Astrocyte (in vitro differentiated cells and primary cell): ENCODE data around the gene SCYL1. TPM values are rescaled to one million over a fixed set of nuclear protein-coding genes. Genes with fewer than 3 reads are reported as not detected.

ENCODE experiments used
- DNase-seq: peaks from one replicate; pipeline ENCODE4 v3.0.0-alpha.2; 2010; ENCODE audit warnings: low read depth
- FAIRE-seq: peaks from 2 replicates; lab custom pipeline; 2011; peaks lifted over from hg19 to GRCh38; lab: Jason Lieb, UNC
- H2AFZ ChIP-seq: 2 replicates; pipeline ENCODE4 v1.6.0; 2012; ENCODE audit warnings: low read depth, low read length, inconsistent platforms
- H3K27ac ChIP-seq: 2 replicates; pipeline ENCODE4 v1.5.1; 2011; ENCODE audit warnings: low read depth, low read length, inconsistent platforms
- H3K27me3 ChIP-seq: 2 replicates; pipeline ENCODE4 v1.6.0; 2011; ENCODE audit warnings: low read length, inconsistent platforms; ENCODE audit not compliant: insufficient read depth
- H3K36me3 ChIP-seq: 2 replicates; pipeline ENCODE4 v1.5.1; 2011; ENCODE audit warnings: low read length, inconsistent platforms; ENCODE audit not compliant: insufficient read depth
- H3K4me1 ChIP-seq: 2 replicates; pipeline ENCODE4 v1.5.1; 2011; ENCODE audit warnings: low read length, inconsistent platforms; ENCODE audit not compliant: insufficient read depth
- H3K4me2 ChIP-seq: 2 replicates; pipeline ENCODE4 v1.6.0; 2012; ENCODE audit warnings: low read length, inconsistent platforms
- H3K4me3 ChIP-seq: 2 replicates; pipeline ENCODE4 v1.5.1; 2011; ENCODE audit warnings: low read depth, mild to moderate bottlenecking, low read length, inconsistent platforms; ENCODE audit not compliant: insufficient read depth
- H3K79me2 ChIP-seq: 2 replicates; pipeline ENCODE4 v1.6.0; 2012; ENCODE audit warnings: mild to moderate bottlenecking, low read length, inconsistent platforms; ENCODE audit not compliant: insufficient read depth
- H3K9ac ChIP-seq: 2 replicates; pipeline ENCODE4 v1.6.0; 2012; ENCODE audit warnings: mild to moderate bottlenecking, low read length, inconsistent platforms
- H3K9me3 ChIP-seq: 2 replicates; pipeline ENCODE4 v1.5.1; 2012; ENCODE audit warnings: low read depth, mild to moderate bottlenecking, low read length, inconsistent platforms; ENCODE audit not compliant: insufficient read depth
- H4K20me1 ChIP-seq: 2 replicates; pipeline ENCODE4 v1.6.0; 2012; ENCODE audit warnings: low read length, inconsistent platforms; ENCODE audit not compliant: insufficient read depth
- H3K27ac Mint-ChIP-seq: one replicate; pipeline ENCODE4 v1.8.0; 2021; ENCODE audit warnings: mild to moderate bottlenecking, mixed read lengths; ENCODE audit not compliant: unreplicated experiment
- H3K27me3 Mint-ChIP-seq: one replicate; pipeline ENCODE4 v1.8.0; 2021; ENCODE audit warnings: low read depth, mixed read lengths; ENCODE audit not compliant: unreplicated experiment
- H3K36me3 Mint-ChIP-seq: one replicate; pipeline ENCODE4 v1.8.0; 2021; ENCODE audit warnings: low read depth, mixed read lengths; ENCODE audit not compliant: unreplicated experiment
- H3K4me1 Mint-ChIP-seq: one replicate; pipeline ENCODE4 v1.8.0; 2021; ENCODE audit warnings: low read depth, mixed read lengths; ENCODE audit not compliant: unreplicated experiment
- H3K4me3 Mint-ChIP-seq: one replicate; pipeline ENCODE4 v1.8.0; 2021; ENCODE audit warnings: mild to moderate bottlenecking, moderate library complexity, mixed read lengths; ENCODE audit not compliant: unreplicated experiment
- H3K9me3 Mint-ChIP-seq: one replicate; pipeline ENCODE4 v1.8.0; 2021; ENCODE audit warnings: mild to moderate bottlenecking, mixed read lengths; ENCODE audit not compliant: unreplicated experiment
- CTCF ChIP-seq: IDR thresholded peaks from 2 replicates; pipeline ENCODE4 v1.5.1; 2011; ENCODE audit warnings: low read depth, mild to moderate bottlenecking, inconsistent platforms, low read length, moderate library complexity; ENCODE audit not compliant: insufficient read depth
- EZH2 ChIP-seq: IDR thresholded peaks from 2 replicates; pipeline ENCODE4 v1.6.1; 2012; ENCODE audit warnings: mild to moderate bottlenecking, low read length, inconsistent platforms; ENCODE audit not compliant: insufficient read depth
- total RNA-seq: library from RNA; stranded (reverse); gene quantifications from 2 replicates; pipeline ENCODE4 v1.2.1, GENCODE V29; 2021

SCYL1 gene
- total RNA-seq, 1 donor from 2014 or later: 106 TPM

DNA sequence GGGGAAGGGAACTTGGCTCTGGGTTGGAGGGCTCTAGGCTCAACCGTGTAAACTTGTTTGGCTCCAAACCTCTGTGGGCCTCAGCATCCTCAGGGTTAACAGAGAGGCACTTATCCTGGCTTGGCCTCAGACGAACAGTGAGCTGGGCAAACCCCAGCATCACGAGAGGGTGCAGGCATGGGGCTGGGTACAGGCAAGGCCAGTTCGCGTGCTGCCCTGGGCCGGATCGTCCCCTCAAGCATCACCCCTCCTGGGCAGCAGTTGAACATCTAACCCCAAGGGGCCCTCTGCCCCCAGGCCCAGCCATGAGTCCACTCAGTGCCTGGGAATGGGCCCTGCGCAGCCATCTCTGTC is 52.9 kb downstream of the SCYL1 start:
- peaks cover 24% of the 10 kb centered on the region for H3K27me3 Mint-ChIP-seq
- no peaks in the 10 kb centered on the region for H3K9me3 Mint-ChIP-seq
- peak overlapping the region; percentile 55 for H3K9ac ChIP-seq
- H3K79me2 ChIP-seq: peaks cover 12% of the 10 kb centered on the region
- no peaks in the 10 kb centered on the region for H3K9me3 ChIP-seq
- H2AFZ ChIP-seq: no peak overlapping the region
- H3K4me2 ChIP-seq: peak overlapping the region; percentile 98
- DNase-seq: no peak
- peaks cover 46% of the 10 kb centered on the region for H4K20me1 ChIP-seq
- H3K27me3 ChIP-seq: no peaks in the 10 kb centered on the region
- peak overlapping the region; percentile 40 for H3K4me3 Mint-ChIP-seq
- peaks cover 44% of the 10 kb centered on the region for H3K4me1 ChIP-seq
- TF ChIP-seq EZH2: no peak
- TF ChIP-seq CTCF: no peak
- no peak overlapping the region for H3K27ac Mint-ChIP-seq
- peak overlapping the region; percentile 49 for H3K4me3 ChIP-seq
- H3K36me3 ChIP-seq: no peaks in the 10 kb centered on the region
- H3K36me3 Mint-ChIP-seq: peaks cover 14% of the 10 kb centered on the region
- H3K4me1 Mint-ChIP-seq: peaks cover 22% of the 10 kb centered on the region
- no peak overlapping the region for H3K27ac ChIP-seq
- no peak for FAIRE-seq

DNA sequence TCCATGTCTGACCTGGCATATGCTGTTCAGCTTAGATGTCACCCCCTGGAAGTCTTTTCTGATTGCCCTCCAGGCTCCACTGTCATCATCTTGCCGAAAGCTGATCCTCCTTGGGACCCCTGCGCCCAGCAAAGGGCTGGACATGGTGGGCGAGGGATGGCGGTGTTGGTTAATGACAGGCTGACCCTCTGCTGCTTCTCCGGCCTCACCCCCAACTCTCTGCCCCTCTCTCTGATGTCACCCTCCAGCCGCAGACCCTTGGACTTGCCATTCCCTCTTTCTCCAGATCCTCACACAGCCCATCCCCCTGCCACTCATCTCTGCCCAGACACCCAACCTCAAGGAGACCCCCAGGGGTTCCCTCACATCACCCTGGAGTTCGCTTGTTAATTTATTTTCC is 53.3 kb downstream of the SCYL1 start:
- H3K4me1 Mint-ChIP-seq: peaks cover 20% of the 10 kb centered on the region
- H3K4me2 ChIP-seq: peak overlapping the region; percentile 98
- H3K4me3 Mint-ChIP-seq: peak overlapping the region; percentile 65
- FAIRE-seq (no peak), DNase-seq (no peak)
- TF ChIP-seq CTCF (no peak), EZH2 (no peak)
- no peak overlapping the region for H3K9ac ChIP-seq
- H3K27ac Mint-ChIP-seq: peak overlapping the region; percentile 63
- peaks cover 41% of the 10 kb centered on the region for H3K4me1 ChIP-seq
- no peak overlapping the region for H3K4me3 ChIP-seq
- H4K20me1 ChIP-seq: peaks cover 46% of the 10 kb centered on the region
- H3K9me3 Mint-ChIP-seq: no peaks in the 10 kb centered on the region
- H2AFZ ChIP-seq: no peak overlapping the region
- no peaks in the 10 kb centered on the region for H3K9me3 ChIP-seq
- H3K27me3 ChIP-seq: no peaks in the 10 kb centered on the region
- no peak overlapping the region for H3K27ac ChIP-seq
- H3K27me3 Mint-ChIP-seq: peaks cover 28% of the 10 kb centered on the region
- H3K36me3 ChIP-seq: no peaks in the 10 kb centered on the region
- peaks cover 14% of the 10 kb centered on the region for H3K36me3 Mint-ChIP-seq
- peaks cover 8% of the 10 kb centered on the region for H3K79me2 ChIP-seq

DNA sequence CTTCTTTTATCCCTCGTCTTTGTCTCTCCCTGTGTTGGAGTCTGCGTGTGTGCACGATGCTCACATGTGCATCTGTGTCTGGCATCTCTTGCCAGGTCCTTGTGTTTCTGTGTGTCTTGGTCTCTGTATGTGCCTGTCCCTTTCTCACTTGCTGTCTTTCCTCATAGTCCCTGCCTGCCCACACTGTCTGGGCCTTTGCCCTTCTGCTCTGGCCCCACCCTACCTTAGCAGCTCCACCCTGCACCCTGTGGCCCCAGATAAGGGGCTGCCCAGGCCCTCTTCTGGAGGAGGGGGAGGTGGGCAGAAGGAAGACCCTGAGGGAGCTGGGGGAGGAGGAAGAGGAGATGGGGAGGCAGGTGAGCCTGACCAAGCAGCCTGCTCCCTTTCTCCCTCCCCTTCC is 53.8 kb downstream of the SCYL1 start:
- H3K27me3 ChIP-seq: no peaks in the 10 kb centered on the region
- H2AFZ ChIP-seq: no peak overlapping the region
- H3K9me3 ChIP-seq: no peaks in the 10 kb centered on the region
- no peaks in the 10 kb centered on the region for H3K36me3 ChIP-seq
- peaks cover 3% of the 10 kb centered on the region for H3K79me2 ChIP-seq
- H3K4me1 ChIP-seq: peaks cover 35% of the 10 kb centered on the region
- TF ChIP-seq EZH2: no peak
- no peak for TF ChIP-seq CTCF
- Mint-ChIP-seq H3K27ac (no peak overlapping the region), H3K4me1 (peaks cover 17% of the 10 kb centered on the region), H3K4me3 (no peak overlapping the region), H3K36me3 (peaks cover 17% of the 10 kb centered on the region), H3K9me3 (no peaks in the 10 kb centered on the region), H3K27me3 (peaks cover 32% of the 10 kb centered on the region)
- peaks cover 44% of the 10 kb centered on the region for H4K20me1 ChIP-seq
- H3K9ac ChIP-seq: no peak overlapping the region
- no peak overlapping the region for H3K4me2 ChIP-seq
- FAIRE-seq (no peak), DNase-seq (no peak)
- no peak overlapping the region for H3K27ac ChIP-seq
- no peak overlapping the region for H3K4me3 ChIP-seq
